Breast epithelium (tissue), 3 donors: ENCODE results near the gene ASTL.

Experiments
- CTCF ChIP-seq, 3 donors: fragments of 450-650 bp; IDR thresholded peaks; one replicate each; pipeline ENCODE4 v1.5.1; 2016 to 2017; ENCODE audit warnings: antibody characterized with exemption in 3 of 3, mild to moderate bottlenecking in 3 of 3, moderate library complexity in 3 of 3
- POLR2A ChIP-seq: fragments of 450-650 bp; IDR thresholded peaks from one replicate; pipeline ENCODE4 v1.6.1; 2016; ENCODE audit warnings: antibody characterized with exemption, mild to moderate bottlenecking, moderate library complexity
- POLR2AphosphoS5 ChIP-seq, 3 donors: sonication (generic); formaldehyde crosslinking; IDR thresholded peaks; one replicate each; pipeline ENCODE4 v1.6.1; 2017; ENCODE audit warnings: antibody characterized with exemption in 3 of 3

GRCh38 chr2:96175951-96176350 lies 37.6 kb upstream of the ASTL start:
- TF ChIP-seq CTCF (IDR thresholded peaks at IDR 0.05) (no peak), POLR2A (no peak), POLR2AphosphoS5 (IDR thresholded peaks at IDR 0.05) (no peak)
